BLaER1 (cell line): Measurements from ENCODE around the gene STYXL2.

Source experiments
- H3K27ac ChIP-seq: shearing (Covaris generic); formaldehyde crosslinking; 2 replicates; pipeline ENCODE4 v1.8.1; 2022
- H3K27me3 ChIP-seq: shearing (Covaris generic); formaldehyde crosslinking; 2 replicates; pipeline ENCODE4 v1.8.1; 2022
- H3K36me3 ChIP-seq: shearing (Covaris generic); formaldehyde crosslinking; 2 replicates; pipeline ENCODE4 v1.8.1; 2022
- H3K4me1 ChIP-seq: shearing (Covaris generic); formaldehyde crosslinking; 2 replicates; pipeline ENCODE4 v1.8.1; 2022
- H3K4me2 ChIP-seq: shearing (Covaris generic); formaldehyde crosslinking; 2 replicates; pipeline ENCODE4 v1.8.1; 2022
- H3K4me3 ChIP-seq: shearing (Covaris generic); formaldehyde crosslinking; 2 replicates; pipeline ENCODE4 v1.8.1; 2022
- H3K9ac ChIP-seq: shearing (Covaris generic); formaldehyde crosslinking; 2 replicates; pipeline ENCODE4 v1.8.1; 2022
- H3K9me3 ChIP-seq: shearing (Covaris generic); formaldehyde crosslinking; 2 replicates; pipeline ENCODE4 v1.8.1; 2022
- H4K20me1 ChIP-seq: shearing (Covaris generic); formaldehyde crosslinking; 2 replicates; pipeline ENCODE4 v1.8.1; 2022
- Cebpa-rat ChIP-seq: shearing (Covaris generic); IDR thresholded peaks from 2 replicates; pipeline ENCODE4 v1.8.1; 2022

The STYXL2 gene

DNA sequence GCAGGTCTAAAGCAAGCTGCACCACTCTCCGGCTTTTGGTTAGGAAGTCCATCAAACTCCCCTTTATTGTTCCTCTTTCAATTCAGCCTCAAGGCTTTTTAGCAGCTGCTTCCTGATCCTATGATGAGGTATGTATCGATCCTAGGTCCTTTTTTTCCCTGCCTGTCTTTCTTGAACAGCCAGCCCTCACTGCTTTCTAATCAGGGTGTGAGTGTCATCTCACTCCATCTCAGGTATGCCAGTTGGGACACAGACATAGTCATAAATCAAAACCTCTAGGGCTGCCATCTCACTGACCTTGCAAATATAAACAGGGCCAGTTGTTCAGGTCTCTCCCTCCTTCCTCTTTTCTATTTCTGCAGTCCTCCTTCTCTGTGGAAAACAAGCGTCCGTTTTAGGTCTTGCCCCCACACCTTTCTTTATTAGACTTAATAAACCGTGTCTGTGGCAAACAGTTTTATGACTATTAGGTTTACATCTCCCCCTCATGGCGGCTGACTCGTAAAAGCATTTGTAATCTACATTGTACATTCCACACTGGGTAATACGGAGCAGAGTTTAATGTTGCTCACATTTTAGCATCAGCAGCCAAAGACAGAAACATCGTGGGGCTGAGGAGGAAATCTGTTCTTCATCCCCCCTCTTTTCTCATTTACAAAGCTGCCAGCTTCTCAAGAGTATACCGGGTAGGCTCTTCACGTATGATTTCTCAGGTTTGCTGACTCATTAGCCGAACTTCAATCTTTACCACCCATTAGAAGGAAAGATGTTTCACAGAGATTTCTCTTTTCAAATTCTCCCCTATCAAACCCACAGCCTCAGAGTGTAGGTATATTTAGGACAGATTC lies 11.6 kb downstream of the STYXL2 start:
- no peaks in the 10 kb centered on the region for H4K20me1 ChIP-seq
- H3K27ac ChIP-seq = no peak overlapping the region
- H3K9ac ChIP-seq = no peak overlapping the region
- no peak for TF ChIP-seq Cebpa-rat
- H3K36me3 ChIP-seq = no peaks in the 10 kb centered on the region
- H3K9me3 ChIP-seq = peaks cover 6% of the 10 kb centered on the region
- peak overlapping the region; percentile 68 for H3K4me2 ChIP-seq
- peaks cover 54% of the 10 kb centered on the region for H3K4me1 ChIP-seq
- no peak overlapping the region for H3K4me3 ChIP-seq
- no peaks in the 10 kb centered on the region for H3K27me3 ChIP-seq

DNA sequence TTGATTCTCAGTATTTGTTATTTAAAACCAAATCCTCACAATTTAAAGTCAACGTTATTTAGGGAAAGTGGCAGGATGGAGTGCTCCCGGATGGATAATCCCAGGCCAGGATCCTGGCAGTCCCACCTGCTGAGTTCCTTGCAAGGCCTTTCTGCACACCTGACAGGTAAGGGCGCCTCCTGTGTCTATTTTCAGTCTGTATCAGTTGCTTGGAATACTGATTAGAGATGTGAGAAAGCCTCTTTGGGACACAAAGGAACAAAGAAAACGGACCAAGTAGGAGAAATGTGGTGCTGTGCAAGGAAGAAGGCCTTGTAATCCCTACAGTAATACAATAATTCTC lies 12.2 kb downstream of the STYXL2 start:
- Histone ChIP-seq H4K20me1 (no peaks in the 10 kb centered on the region), H3K9ac (no peak overlapping the region), H3K27ac (no peak overlapping the region), H3K4me1 (peaks cover 60% of the 10 kb centered on the region), H3K4me2 (peak overlapping the region; percentile 68; the same call in 1 of the 2 replicates), H3K9me3 (peaks cover 12% of the 10 kb centered on the region), H3K36me3 (no peaks in the 10 kb centered on the region), H3K4me3 (no peak overlapping the region), H3K27me3 (no peaks in the 10 kb centered on the region)
- TF ChIP-seq Cebpa-rat = no peak

DNA sequence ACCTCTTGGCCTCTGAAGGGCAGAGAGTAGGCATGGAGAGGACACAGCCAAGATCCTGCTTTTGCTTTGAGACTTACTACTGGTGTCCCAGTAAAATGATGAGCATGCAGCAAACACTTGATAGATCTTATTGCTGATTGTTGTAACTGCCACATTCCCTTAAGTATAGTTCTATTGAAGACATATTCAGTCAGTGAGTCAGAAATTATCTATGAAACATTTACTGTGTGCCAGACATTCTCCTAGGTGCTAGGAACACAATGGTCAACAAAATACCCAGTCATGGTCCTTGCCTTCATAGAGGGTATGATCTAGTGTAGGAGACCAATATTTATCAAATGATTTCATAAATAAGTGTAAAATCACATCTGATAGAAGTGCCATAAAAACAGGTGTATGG lies 13.6 kb downstream of the STYXL2 start:
- Histone ChIP-seq H3K27me3 (no peaks in the 10 kb centered on the region), H3K27ac (no peak overlapping the region), H3K4me1 (peaks cover 60% of the 10 kb centered on the region), H3K4me3 (no peak overlapping the region), H3K4me2 (no peak overlapping the region), H4K20me1 (no peaks in the 10 kb centered on the region), H3K9me3 (peaks cover 23% of the 10 kb centered on the region), H3K36me3 (no peaks in the 10 kb centered on the region), H3K9ac (no peak overlapping the region)
- no peak for TF ChIP-seq Cebpa-rat

- TF ChIP-seq Cebpa-rat = no peak
- H3K27me3 ChIP-seq = no peaks in the 10 kb centered on the region
These were observed 15.2 kb downstream of the STYXL2 start for GRCh38 chr1:167109125-167109524.

DNA sequence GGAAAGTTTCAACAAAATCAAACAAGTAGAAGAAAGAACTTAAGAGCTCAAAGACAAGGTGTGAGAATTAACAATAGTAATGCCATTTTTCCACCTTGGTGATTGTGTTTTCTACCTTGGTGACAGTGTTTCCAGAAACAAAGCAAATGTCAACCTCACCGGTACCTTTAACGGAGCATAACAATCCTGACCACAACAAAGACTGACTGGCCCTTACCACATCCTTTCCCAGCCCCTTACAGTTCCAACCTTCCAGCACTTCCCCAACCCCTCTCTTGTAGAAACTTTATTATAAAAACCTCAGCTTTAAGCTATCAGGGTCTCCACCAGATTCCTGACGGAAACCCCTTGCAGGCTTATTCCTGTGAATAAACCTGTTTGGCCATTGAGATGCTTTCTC lies 16.7 kb downstream of the STYXL2 start:
- no peak overlapping the region for H3K9ac ChIP-seq
- no peak overlapping the region for H3K4me3 ChIP-seq
- peaks cover 40% of the 10 kb centered on the region for H3K4me1 ChIP-seq
- peak overlapping the region; percentile 48 for H3K4me2 ChIP-seq
- TF ChIP-seq Cebpa-rat = no peak
- no peaks in the 10 kb centered on the region for H4K20me1 ChIP-seq
- no peak overlapping the region for H3K27ac ChIP-seq
- peaks cover 23% of the 10 kb centered on the region for H3K9me3 ChIP-seq
- no peaks in the 10 kb centered on the region for H3K27me3 ChIP-seq
- no peaks in the 10 kb centered on the region for H3K36me3 ChIP-seq

More at GRCh38 chr1:167109125-167109524, 15.2 kb downstream of the STYXL2 start:
- Histone ChIP-seq H3K9ac (peak overlapping the region; percentile 50), H3K36me3 (no peaks in the 10 kb centered on the region), H3K4me3 (0 out of 2 replicates have a peak overlapping the region, but pooled peaks have one; percentile 1), H3K4me1 (peaks cover 55% of the 10 kb centered on the region), H3K9me3 (peaks cover 23% of the 10 kb centered on the region), H3K4me2 (peak overlapping the region; percentile 75), H3K27ac (peak overlapping the region; percentile 57), H4K20me1 (no peaks in the 10 kb centered on the region)

- Histone ChIP-seq H3K4me3 (no peak overlapping the region), H3K9ac (no peak overlapping the region), H3K9me3 (peaks cover 23% of the 10 kb centered on the region), H3K27me3 (no peaks in the 10 kb centered on the region), H4K20me1 (no peaks in the 10 kb centered on the region), H3K27ac (no peak overlapping the region), H3K4me1 (peaks cover 34% of the 10 kb centered on the region), H3K36me3 (no peaks in the 10 kb centered on the region), H3K4me2 (no peak overlapping the region)
- no peak for TF ChIP-seq Cebpa-rat
These were observed 18.2 kb downstream of the STYXL2 start for GRCh38 chr1:167111868-167112709.

GRCh38 chr1:167114725-167115124 lies 20.9 kb downstream of the STYXL2 start:
- H3K4me1 ChIP-seq = peaks cover 14% of the 10 kb centered on the region
- H3K9me3 ChIP-seq = peaks cover 23% of the 10 kb centered on the region
- H4K20me1 ChIP-seq = no peaks in the 10 kb centered on the region
- no peak overlapping the region for H3K27ac ChIP-seq
- H3K4me2 ChIP-seq = no peak overlapping the region
- no peak for TF ChIP-seq Cebpa-rat
- H3K4me3 ChIP-seq = no peak overlapping the region
- no peaks in the 10 kb centered on the region for H3K36me3 ChIP-seq
- H3K9ac ChIP-seq = no peak overlapping the region
- H3K27me3 ChIP-seq = no peaks in the 10 kb centered on the region

DNA sequence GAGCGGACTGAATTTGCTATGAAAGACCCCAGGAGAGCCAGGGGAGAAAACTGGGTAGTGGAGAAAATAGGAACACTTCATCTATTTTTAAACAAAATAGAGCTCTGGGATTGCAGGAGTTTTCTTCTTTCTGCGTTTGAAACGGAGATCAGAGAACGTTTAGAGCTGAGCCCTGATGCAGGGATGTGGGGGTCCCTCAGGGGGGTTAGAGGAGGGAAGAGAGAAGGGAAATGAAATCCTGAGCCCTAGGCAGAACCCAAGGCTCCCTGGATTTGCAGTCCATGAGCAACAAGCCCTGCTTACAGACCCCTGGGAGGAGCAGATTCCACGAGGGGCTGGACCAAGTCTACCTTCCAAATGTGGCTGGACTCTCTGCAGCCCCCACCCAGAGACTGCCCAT lies 21.8 kb downstream of the STYXL2 start:
- no peaks in the 10 kb centered on the region for H3K36me3 ChIP-seq
- H4K20me1 ChIP-seq = no peaks in the 10 kb centered on the region
- no peaks in the 10 kb centered on the region for H3K27me3 ChIP-seq
- peaks cover 15% of the 10 kb centered on the region for H3K9me3 ChIP-seq
- H3K4me3 ChIP-seq = no peak overlapping the region
- no peak overlapping the region for H3K27ac ChIP-seq
- no peak overlapping the region for H3K9ac ChIP-seq
- H3K4me2 ChIP-seq = no peak overlapping the region
- no peak for TF ChIP-seq Cebpa-rat
- H3K4me1 ChIP-seq = peaks cover 4% of the 10 kb centered on the region

DNA sequence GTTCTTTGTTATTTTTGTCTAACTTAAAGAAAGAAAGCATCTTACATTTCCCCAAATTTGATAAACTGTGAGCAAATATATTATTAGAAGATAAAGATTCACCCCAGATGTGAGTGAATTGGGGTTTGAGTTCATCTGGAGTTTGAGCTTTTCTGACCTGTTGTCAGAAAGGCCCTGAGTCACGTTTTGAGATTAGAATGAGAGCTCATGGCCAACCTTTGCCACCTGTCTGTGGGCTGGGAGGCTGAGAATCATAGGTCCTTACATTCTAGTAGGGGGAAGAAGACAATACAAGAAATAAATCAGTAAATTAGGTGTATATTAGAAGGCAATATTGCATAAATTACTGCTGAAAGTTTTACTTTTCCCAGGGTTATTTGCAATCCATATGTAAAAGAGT lies 22.3 kb downstream of the STYXL2 start:
- Histone ChIP-seq H4K20me1 (no peaks in the 10 kb centered on the region), H3K9me3 (peaks cover 10% of the 10 kb centered on the region), H3K27ac (no peak overlapping the region), H3K4me1 (no peaks in the 10 kb centered on the region), H3K36me3 (no peaks in the 10 kb centered on the region), H3K9ac (no peak overlapping the region), H3K27me3 (peaks cover 3% of the 10 kb centered on the region), H3K4me2 (no peak overlapping the region), H3K4me3 (no peak overlapping the region)
- no peak for TF ChIP-seq Cebpa-rat

DNA sequence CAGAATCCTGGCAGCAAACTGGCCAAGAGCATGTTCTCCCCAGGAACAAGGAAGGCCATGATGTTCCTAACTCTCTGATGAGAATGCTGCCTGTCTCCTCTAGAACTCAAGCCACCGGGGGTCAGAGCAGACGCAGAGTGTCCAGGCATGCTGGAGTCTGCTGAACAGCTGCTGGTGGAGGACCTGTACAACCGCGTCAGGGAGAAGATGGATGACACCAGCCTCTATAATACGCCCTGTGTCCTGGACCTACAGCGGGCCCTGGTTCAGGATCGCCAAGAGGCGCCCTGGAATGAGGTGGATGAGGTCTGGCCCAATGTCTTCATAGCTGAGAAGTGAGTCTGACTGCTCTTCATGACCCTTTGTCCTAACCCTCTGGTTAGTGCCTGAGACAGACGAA lies 23.4 kb downstream of the STYXL2 start:
- no peak overlapping the region for H3K4me3 ChIP-seq
- no peaks in the 10 kb centered on the region for H3K4me1 ChIP-seq
- H3K9me3 ChIP-seq = peaks cover 2% of the 10 kb centered on the region
- TF ChIP-seq Cebpa-rat = no peak
- no peak overlapping the region for H3K9ac ChIP-seq
- no peaks in the 10 kb centered on the region for H4K20me1 ChIP-seq
- no peaks in the 10 kb centered on the region for H3K36me3 ChIP-seq
- peaks cover 9% of the 10 kb centered on the region for H3K27me3 ChIP-seq
- no peak overlapping the region for H3K4me2 ChIP-seq
- H3K27ac ChIP-seq = no peak overlapping the region
